Cardiac muscle cell (in vitro differentiated cells and primary cell): ENCODE measurements around the gene SH3TC1. TPM values are rescaled to one million over a fixed set of nuclear protein-coding genes. Genes with fewer than 3 reads are reported as not detected.
A peak's percentile ranks its signal among the peaks of the same experiment; 100 is the strongest.

Experiments
- DNase-seq, 2 donors: peaks; one replicate each; pipeline versions ENCODE4 v3.0.0 to v3.0.0-alpha.2; 2010 to 2017; ENCODE audit warnings: low read depth in 1 of 2, low spot score in 1 of 2
- H3K27ac ChIP-seq: fragments of 200-600 bp; sonication (generic); 2 replicates; pipeline ENCODE4 v1.5.1; 2016
- H3K27me3 ChIP-seq: fragments of 200-600 bp; sonication (generic); 2 replicates; pipeline ENCODE4 v1.6.0; 2016; ENCODE audit warnings: control low read depth
- H3K36me3 ChIP-seq: fragments of 200-600 bp; sonication (generic); 2 replicates; pipeline ENCODE4 v1.5.1; 2016; ENCODE audit warnings: control low read depth
- H3K4me1 ChIP-seq: fragments of 200-600 bp; sonication (generic); 2 replicates; pipeline ENCODE4 v1.8.1; 2017; ENCODE audit warnings: low read depth, mild to moderate bottlenecking, mixed run types
- H3K4me3 ChIP-seq: fragments of 200-600 bp; sonication (generic); 2 replicates; pipeline ENCODE4 v1.5.1; 2016; ENCODE audit warnings: mild to moderate bottlenecking
- H3K9me3 ChIP-seq: fragments of 200-600 bp; sonication (generic); 2 replicates; pipeline ENCODE4 v1.5.1; 2017; ENCODE audit warnings: low read depth, mild to moderate bottlenecking, control low read depth
- polyA plus RNA-seq: library from polyadenylated mRNA; unstranded; fragments of >200 nt; fragmentation: Nextera tagmentation; extraction: Ambion mirVana; gene quantifications from 2 replicates; pipeline ENCODE4 v1.2.1, GENCODE V29; 2016
- total RNA-seq: library from RNA; depleted of rRNA; stranded (reverse); fragments of >200 nt; gene quantifications from 2 replicates; pipeline ENCODE4 v1.2.3, GENCODE V29; 2016
- TF ChIP-seq, protein P1 (sequence below): IDR thresholded peaks from 2 replicates; pipeline ENCODE4 v1.5.1; 2012; ENCODE audit warnings: low read depth, mild to moderate bottlenecking, low read length

Gene SH3TC1
- total and polyA plus RNA-seq, 2 experiments from 2014 or later, result 0.57 to 3.8 TPM

DNA sequence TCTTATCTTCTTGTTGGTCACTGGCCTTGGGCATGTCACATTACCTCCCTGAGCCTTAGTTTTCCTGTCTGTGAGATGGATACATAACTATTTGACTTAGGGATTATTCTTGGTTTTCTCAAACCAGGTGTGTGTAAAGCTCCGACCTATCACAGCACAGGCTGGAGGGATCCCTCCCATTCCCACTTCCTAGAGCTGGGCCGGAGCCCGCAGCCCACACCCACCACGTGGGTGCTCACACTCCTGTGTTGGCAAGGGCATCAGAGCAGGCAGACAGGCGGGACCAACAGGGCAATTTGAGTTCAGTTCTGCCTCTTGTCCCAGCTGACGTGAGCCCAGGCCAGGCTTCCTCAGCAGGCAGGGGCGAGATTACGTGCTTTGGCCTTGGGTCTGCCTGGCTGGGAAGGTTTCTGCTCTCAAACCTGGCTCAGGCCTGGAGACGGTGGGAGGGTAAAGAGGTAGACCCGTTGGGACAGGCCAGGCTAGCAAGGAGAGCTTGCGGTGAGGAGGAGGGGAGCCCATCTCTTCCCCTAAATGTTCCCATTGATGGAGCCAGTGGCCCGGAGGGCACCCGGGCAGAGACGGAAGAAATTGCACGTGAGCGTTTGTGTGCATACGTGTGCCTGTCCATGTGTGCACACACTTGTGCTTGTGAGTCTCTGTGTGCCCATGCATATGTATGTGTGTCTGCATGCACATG lies 734 bp upstream of the SH3TC1 start:
- no peak overlapping the region for H3K27ac ChIP-seq
- TF ChIP-seq, protein P1, sequence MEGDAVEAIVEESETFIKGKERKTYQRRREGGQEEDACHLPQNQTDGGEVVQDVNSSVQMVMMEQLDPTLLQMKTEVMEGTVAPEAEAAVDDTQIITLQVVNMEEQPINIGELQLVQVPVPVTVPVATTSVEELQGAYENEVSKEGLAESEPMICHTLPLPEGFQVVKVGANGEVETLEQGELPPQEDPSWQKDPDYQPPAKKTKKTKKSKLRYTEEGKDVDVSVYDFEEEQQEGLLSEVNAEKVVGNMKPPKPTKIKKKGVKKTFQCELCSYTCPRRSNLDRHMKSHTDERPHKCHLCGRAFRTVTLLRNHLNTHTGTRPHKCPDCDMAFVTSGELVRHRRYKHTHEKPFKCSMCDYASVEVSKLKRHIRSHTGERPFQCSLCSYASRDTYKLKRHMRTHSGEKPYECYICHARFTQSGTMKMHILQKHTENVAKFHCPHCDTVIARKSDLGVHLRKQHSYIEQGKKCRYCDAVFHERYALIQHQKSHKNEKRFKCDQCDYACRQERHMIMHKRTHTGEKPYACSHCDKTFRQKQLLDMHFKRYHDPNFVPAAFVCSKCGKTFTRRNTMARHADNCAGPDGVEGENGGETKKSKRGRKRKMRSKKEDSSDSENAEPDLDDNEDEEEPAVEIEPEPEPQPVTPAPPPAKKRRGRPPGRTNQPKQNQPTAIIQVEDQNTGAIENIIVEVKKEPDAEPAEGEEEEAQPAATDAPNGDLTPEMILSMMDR, result no peak
- H3K36me3 ChIP-seq, result no peaks in the 10 kb centered on the region

DNA sequence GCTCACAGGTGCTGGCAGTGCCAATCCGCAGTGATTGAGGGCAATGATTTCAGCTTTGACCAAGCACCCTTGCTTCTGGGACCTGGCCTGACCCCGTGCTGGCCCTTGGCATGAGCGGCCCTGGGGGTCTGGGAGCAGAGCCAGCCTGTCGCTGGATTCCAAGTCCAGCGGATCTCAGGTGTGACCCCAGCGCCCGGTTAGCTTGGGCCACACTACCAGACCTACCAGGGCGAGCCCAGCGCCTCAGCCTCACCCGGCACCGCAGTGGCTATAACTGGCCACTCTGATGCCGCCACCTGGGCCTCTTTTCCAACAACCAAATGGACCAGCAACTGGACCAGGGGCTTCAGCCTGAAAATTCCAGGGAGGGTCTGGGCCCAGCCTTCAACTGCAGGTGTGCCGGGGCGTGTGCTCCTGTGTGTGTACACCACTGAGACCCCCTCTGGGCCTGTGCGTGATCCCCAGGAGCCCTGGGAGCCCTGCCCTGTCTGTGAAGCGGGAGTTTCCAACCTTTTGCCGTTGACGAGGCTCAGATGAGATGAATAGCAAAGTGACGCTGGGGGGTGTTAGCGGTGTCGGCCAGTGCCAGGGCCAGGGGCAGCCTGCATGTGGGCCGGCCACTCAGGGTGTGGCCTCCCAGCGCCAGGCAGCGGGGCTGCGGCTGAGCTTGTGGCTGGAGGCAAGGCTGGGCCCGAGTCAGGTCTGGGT lies 658 bp downstream of the SH3TC1 start:
- DNase-seq, result no peak
- Histone ChIP-seq H3K9me3 (no peaks in the 10 kb centered on the region), H3K4me1 (peaks cover 3% of the 10 kb centered on the region), H3K27ac (no peak overlapping the region), H3K27me3 (no peaks in the 10 kb centered on the region), H3K36me3 (no peaks in the 10 kb centered on the region), H3K4me3 (no peak overlapping the region)
- TF ChIP-seq, protein P1, result no peak

More for the DNA sequence above, 734 bp upstream of the SH3TC1 start:
- Histone ChIP-seq H3K9me3 (no peaks in the 10 kb centered on the region), H3K4me3 (no peak overlapping the region), H3K4me1 (peaks cover 3% of the 10 kb centered on the region), H3K27me3 (no peaks in the 10 kb centered on the region)
- no peak for DNase-seq

DNA sequence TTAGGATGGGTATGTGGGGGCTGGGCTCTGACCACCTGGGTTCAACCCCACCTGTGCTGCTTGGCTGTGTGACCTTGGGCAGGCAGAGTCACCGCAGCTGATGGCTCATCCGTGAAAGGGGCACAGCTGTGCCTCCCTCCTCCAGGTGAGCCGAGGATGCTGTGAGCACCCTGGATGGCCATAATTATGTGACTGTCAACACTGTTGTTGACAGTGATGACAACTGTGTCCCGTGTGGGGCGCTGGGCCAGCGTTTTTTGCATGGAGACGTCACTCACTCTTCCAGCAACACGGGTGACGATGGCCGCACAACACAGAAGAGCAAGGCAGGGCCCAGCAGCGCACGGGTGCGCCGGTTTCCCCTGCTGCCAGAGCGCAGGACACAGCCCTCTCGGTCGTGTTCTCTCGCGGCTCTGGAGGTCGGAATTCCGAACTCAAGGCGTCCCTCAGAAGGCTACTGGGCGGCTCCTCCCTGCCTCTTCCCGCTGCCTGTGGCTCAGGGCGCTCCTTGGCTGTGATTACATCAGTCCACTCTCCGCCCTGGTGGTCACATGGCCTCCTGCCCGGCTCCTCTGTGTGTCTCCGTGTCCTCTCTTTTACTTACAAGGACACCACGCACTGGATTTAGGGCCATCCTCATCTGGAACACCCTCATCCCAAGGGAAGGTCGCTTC lies 1.3 kb downstream of the SH3TC1 start:
- peaks cover 8% of the 10 kb centered on the region for H3K4me1 ChIP-seq
- no peaks in the 10 kb centered on the region for H3K9me3 ChIP-seq
- DNase-seq, result peak in 1 of 2 donors; percentile 80
- TF ChIP-seq, protein P1, result no peak
- no peaks in the 10 kb centered on the region for H3K36me3 ChIP-seq
- H3K27me3 ChIP-seq, result no peaks in the 10 kb centered on the region
- H3K4me3 ChIP-seq, result no peak overlapping the region
- no peak overlapping the region for H3K27ac ChIP-seq

DNA sequence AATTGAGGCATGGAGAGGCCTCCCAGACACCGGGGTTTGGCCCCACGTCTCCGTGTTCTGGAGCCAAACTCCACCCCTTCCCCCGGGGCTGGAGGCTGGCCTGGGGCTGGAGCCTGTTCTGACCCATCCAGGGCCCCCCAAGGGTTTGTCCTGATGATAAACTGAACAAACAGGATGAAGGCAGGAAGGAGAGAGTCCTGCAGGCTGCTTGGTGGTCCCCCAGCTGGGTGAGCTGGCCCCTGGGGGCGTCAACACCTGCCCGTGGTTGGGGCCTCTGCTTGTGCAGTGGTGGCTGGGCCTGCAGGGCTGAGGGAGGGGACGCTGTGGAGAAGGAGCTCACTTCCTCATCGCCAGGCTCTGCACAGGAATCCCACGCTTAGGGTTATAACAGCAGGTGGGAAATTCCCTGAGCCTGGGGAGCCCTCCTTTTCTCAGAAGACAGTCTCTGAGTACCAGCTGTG lies 2.3 kb downstream of the SH3TC1 start:
- no peaks in the 10 kb centered on the region for H3K9me3 ChIP-seq
- H3K4me1 ChIP-seq, result peaks cover 9% of the 10 kb centered on the region
- TF ChIP-seq, protein P1, result no peak
- DNase-seq, result peak in 1 of 2 donors; percentile 51
- H3K27me3 ChIP-seq, result no peaks in the 10 kb centered on the region
- H3K4me3 ChIP-seq, result no peak overlapping the region
- no peak overlapping the region for H3K27ac ChIP-seq
- H3K36me3 ChIP-seq, result no peaks in the 10 kb centered on the region

DNA sequence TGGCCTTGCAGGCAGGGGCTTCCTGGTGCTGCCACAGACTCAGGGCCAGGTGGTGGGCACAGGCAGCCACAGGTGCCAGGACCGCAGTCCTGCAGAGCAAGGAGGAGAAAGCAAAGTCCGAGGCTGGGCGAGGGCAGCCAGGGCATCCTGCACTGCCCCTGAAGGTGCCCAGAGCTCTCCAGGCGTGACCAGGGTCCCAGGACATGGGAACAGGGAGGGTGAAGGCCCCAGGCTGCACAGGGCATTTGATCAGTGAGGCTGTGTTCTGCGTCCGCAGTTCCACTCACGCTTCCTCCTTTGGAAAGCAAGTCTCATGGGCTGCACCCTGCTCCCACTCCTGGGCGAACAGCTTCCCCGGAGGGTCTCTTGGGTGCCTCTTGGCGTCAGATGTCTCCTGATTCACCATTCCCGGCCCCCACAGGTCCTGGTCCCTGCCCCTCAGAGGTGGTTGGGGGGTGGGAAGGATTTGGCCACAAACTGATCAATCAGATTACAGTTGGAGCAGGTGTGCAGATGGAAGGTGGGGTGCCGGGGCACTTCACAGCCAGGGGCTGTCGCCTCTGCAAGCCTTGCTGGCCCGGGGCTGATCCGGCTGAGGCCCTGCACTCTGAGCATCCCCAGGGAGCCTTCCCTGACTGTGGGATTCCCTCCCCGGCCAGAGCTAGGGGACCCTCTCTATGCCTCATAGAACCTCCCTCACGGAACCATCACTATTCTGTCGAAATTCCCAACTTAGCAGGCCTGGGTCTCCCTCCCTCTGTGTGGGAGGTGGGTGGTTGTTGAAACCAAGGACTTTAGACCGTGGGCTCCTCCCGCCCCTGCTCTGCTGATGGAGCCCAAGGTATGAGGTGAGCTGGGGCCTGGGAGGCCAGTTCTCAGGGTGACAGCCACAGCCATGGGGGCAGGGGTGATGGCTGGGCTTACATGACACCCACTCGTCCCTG lies 3.3 kb downstream of the SH3TC1 start:
- no peaks in the 10 kb centered on the region for H3K9me3 ChIP-seq
- no peaks in the 10 kb centered on the region for H3K27me3 ChIP-seq
- DNase-seq, result no peak
- H3K4me1 ChIP-seq, result peaks cover 9% of the 10 kb centered on the region
- H3K27ac ChIP-seq, result no peak overlapping the region
- H3K36me3 ChIP-seq, result no peaks in the 10 kb centered on the region
- H3K4me3 ChIP-seq, result no peak overlapping the region
- TF ChIP-seq, protein P1, result no peak
